K562 treated with DMSO at 1 percent for 12 hours (cell line): ENCODE measurements around the gene SLC41A3. TPM values are rescaled to one million over a fixed set of nuclear protein-coding genes. Genes with fewer than 3 reads are reported as not detected.

Source experiments
- total RNA-seq: library from RNA; unstranded; fragments of 300-600 nt; gene quantifications from 2 replicates; pipeline ENCODE4 v1.2.3, GENCODE V29; 2022; ENCODE audit not compliant: insufficient read depth

The SLC41A3 gene
- 29.0 and 42.3 TPM in 2 replicates for total RNA-seq

GRCh38 chr3:126083913-126084767 lies at the start of gene SLC41A3:
Gene SLC41A3 (minus strand): TSS chr3:126084124. CDS start chr3:126068219, 15,905 bp downstream.

DNA sequence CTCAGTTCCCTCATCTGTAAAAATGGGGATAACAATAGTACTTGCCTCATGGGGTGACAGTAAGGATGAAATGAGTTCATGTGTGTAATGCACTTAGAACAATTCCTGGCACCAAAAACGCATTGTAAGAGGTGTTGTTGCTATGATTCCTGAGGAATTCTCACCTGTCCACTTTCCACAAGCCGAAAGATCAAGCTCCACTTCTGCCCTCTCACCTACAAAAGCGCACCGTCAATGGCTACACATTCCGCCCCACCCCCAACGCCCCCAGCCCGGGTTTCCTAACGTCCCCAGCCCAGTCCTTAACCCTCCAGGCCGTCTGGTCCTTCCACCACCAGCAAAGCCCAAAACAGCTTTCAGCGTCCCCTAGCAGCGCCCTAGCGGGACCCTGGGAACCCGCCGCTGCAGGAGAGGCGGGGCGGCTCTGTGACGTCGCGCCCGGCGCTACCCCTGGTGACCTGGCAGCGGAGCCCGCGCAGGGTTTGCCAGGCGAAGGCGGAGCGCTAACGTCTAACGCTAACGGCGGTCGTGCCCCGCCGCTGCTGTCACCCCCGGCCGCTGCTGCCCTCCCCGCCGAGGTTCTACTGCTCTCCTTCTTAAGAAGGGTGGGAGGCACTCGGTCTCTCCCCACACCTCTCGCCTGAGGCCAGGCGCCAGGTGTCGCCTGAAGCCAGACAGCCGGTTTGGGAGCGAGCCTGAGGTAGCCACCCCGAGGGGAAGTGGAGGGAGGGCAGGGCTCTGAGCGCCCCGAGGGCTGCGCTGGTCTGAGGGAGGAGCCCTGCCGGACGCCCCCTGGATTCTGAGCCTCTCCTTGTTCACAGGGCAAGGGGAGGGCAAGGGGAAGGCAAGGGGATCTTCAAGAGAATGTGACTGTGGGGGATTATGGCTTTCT lies 115.0 kb downstream of the SLC41A3 start, which contains the start of gene ROPN1B:
Gene ROPN1B (plus strand): TSS at position 478 of the 892 bp plus-strand sequence. CDS start 2,877 bp downstream, outside the sequence.

Other genes starting within 250 kb of the SLC41A3 start
- gene ROPN1B, start 114.9 kb downstream of the SLC41A3 start, total RNA-seq, result not detected in 2 replicates
- gene ALDH1L1, start 96.5 kb upstream of the SLC41A3 start, total RNA-seq, result 4.1 and 4.8 TPM in 2 replicates